ENCODE results near the gene ZNHIT2. TPM values are rescaled to one million over a fixed set of nuclear protein-coding genes. Genes with fewer than 3 reads are reported as not detected.
A peak's percentile ranks its signal among the peaks of the same experiment; 100 is the strongest.

The ZNHIT2 gene
- total and polyA plus RNA-seq, 2 of the 13 experiments (the other 11 are each of a cell fraction or from before 2014, with no cell fraction given): 1.1 to 6.5 TPM

GRCh38 chr11:65083834-65084597 lies 33.5 kb downstream of the ZNHIT2 start, which contains the start of the genes CDCA5 and ZFPL1 (continued):
- no peak for TF ChIP-seq SCMH1 (CRISPR knock-in tag; IDR thresholded peaks at IDR 0.05; ENCODE audit: borderline replicate concordance)
- TF ChIP-seq SALL1 (CRISPR knock-in tag; IDR thresholded peaks at IDR 0.05): peak; percentile 73; the same call in 1 of the 2 replicates
- TF ChIP-seq E2F1 (CRISPR knock-in tag; IDR thresholded peaks at IDR 0.05): peak; percentile 95
- TF ChIP-seq HMG20B (CRISPR knock-in tag; conservative IDR thresholded peaks at IDR 0.05): no peak
- TF ChIP-seq ZBTB43 (CRISPR knock-in tag; conservative IDR thresholded peaks at IDR 0.05): no peak
- TF ChIP-seq SPEN (CRISPR knock-in tag; IDR thresholded peaks at IDR 0.05; ENCODE audit: low read depth): peak; percentile 87
- no peak; the same call in 1 of the 2 replicates for TF ChIP-seq ZNF460 (CRISPR knock-in tag; IDR thresholded peaks at IDR 0.05; ENCODE audit: borderline replicate concordance)
- no peak for TF ChIP-seq TBX3 (IDR thresholded peaks at IDR 0.05; ENCODE audit: borderline replicate concordance)
- TF ChIP-seq ZNF770 (CRISPR knock-in tag; IDR thresholded peaks at IDR 0.05): no peak
- TF ChIP-seq ZNF18 (CRISPR knock-in tag; IDR thresholded peaks at IDR 0.05; ENCODE audit: insufficient replicate concordance): no peak
- no peak; the same call in 1 of the 2 replicates for TF ChIP-seq ZNF414 (CRISPR knock-in tag; IDR thresholded peaks at IDR 0.05)
- TF ChIP-seq STAT6 (CRISPR knock-in tag; IDR thresholded peaks at IDR 0.05; ENCODE audit: borderline replicate concordance): peak; percentile 68; the same call in 1 of the 2 replicates
- TF ChIP-seq KLF16 (CRISPR knock-in tag; IDR thresholded peaks at IDR 0.05): peak in 1 of 2 experiments; percentile 95; a peak in 2 of 4 replicates
- no peak for TF ChIP-seq CEBPB (IDR thresholded peaks at IDR 0.05; ENCODE audit: borderline replicate concordance, low read depth, low read length)
- peak; percentile 83; the same call in 1 of the 2 replicates for TF ChIP-seq ZBTB3 (CRISPR knock-in tag; IDR thresholded peaks at IDR 0.05; ENCODE audit: borderline replicate concordance, low read depth)
- no peak for TF ChIP-seq PAF1 (CRISPR knock-in tag; IDR thresholded peaks at IDR 0.05)
- peak; percentile 44; the same call in 1 of the 2 replicates for TF ChIP-seq ZNF335 (CRISPR knock-in tag; IDR thresholded peaks at IDR 0.05)
